HepG2 (cell line): Measurements from ENCODE around the gene ANKRD49. TPM values are rescaled to one million over a fixed set of nuclear protein-coding genes. Genes with fewer than 3 reads are reported as not detected.

Experiments used
- ARNT ChIP-seq: fragments of 450-650 bp; IDR thresholded peaks from 2 replicates; pipeline ENCODE4 v1.6.1; 2017
- NCOA5 ChIP-seq: sonication (generic); formaldehyde crosslinking; IDR thresholded peaks from 2 replicates; pipeline ENCODE4 v1.4.0; 2020; ENCODE audit warnings: missing genetic modification reagents
- TFAP4 ChIP-seq: sonication (generic); IDR thresholded peaks from 2 replicates; pipeline ENCODE4 v1.6.1; 2016; ENCODE audit warnings: low read depth, borderline replicate concordance
- ZFAT ChIP-seq: sonication (generic); formaldehyde crosslinking; conservative IDR thresholded peaks from 2 replicates; pipeline ENCODE4 v1.8.1; 2023; ENCODE audit warnings: missing genetic modification reagents, inconsistent platforms
- ZNF251 ChIP-seq: sonication (generic); formaldehyde crosslinking; IDR thresholded peaks from 2 replicates; pipeline ENCODE4 v1.9.0; 2021; ENCODE audit warnings: mild to moderate bottlenecking, missing genetic modification reagents
- ZNF674 ChIP-seq: sonication (generic); formaldehyde crosslinking; IDR thresholded peaks from 2 replicates; pipeline ENCODE4 v1.5.0; 2020; ENCODE audit warnings: low read depth, mild to moderate bottlenecking, missing genetic modification reagents
- ZNF687 ChIP-seq: sonication (generic); formaldehyde crosslinking; IDR thresholded peaks from 2 replicates; pipeline ENCODE4 v1.5.1; 2020; ENCODE audit warnings: mild to moderate bottlenecking, missing genetic modification reagents, moderate library complexity
- ZNF776 ChIP-seq: sonication (generic); formaldehyde crosslinking; IDR thresholded peaks from 2 replicates; pipeline ENCODE4 v1.4.0; 2020; ENCODE audit warnings: mild to moderate bottlenecking, missing genetic modification reagents
- polyA plus RNA-seq, 8 experiments: library from polyadenylated mRNA; depleted of rRNA in 3 of 8; stranded (reverse) in 7 of 8; unstranded in 1 of 8; fragments of >200 nt; fragmentation: Illumina TruSeq in 4 of 8; extraction: Trizol in 4 of 8; gene quantifications; 2 replicates each; pipeline versions ENCODE4 v1.2.1 to v1.2.3, GENCODE V29; 2011 to 2016; ENCODE audit warnings: low read depth in 4 of 8, missing spikeins in 1 of 8, mixed read lengths in 1 of 8; ENCODE audit not compliant: insufficient read depth in 1 of 8
- total RNA-seq, 5 experiments: library from RNA; depleted of rRNA; stranded (reverse); fragments of >200 nt; fragmentation: Illumina TruSeq; extraction: Trizol; gene quantifications; 2 replicates each; pipeline ENCODE4 v1.2.3, GENCODE V29; 2016; ENCODE audit warnings: low read depth in 1 of 5
- TF ChIP-seq, protein P1 (sequence below): sonication (generic); formaldehyde crosslinking; conservative IDR thresholded peaks from 2 replicates; pipeline ENCODE4 v1.4.0; 2020; ENCODE audit warnings: mild to moderate bottlenecking, missing genetic modification reagents, moderate library complexity
- TF ChIP-seq, protein P2 (sequence below): sonication (generic); formaldehyde crosslinking; IDR thresholded peaks from 2 replicates; pipeline ENCODE4 v1.8.0; 2022; ENCODE audit warnings: missing genetic modification reagents, low read depth, mild to moderate bottlenecking, borderline replicate concordance
- TF ChIP-seq, protein P3 (sequence below): sonication (generic); formaldehyde crosslinking; IDR thresholded peaks from 2 replicates; pipeline ENCODE4 v1.4.0; 2020; ENCODE audit warnings: missing genetic modification reagents, mild to moderate bottlenecking, borderline replicate concordance
- TF ChIP-seq, protein P4 (sequence below): fragments of 450-650 bp; IDR thresholded peaks from 2 replicates; pipeline ENCODE4 v1.6.1; 2016

ANKRD49 gene
- total and polyA plus RNA-seq, 2 of the 13 experiments (the other 11 are each of a cell fraction or from before 2014, with no cell fraction given) = 14.2 to 14.3 TPM

DNA sequence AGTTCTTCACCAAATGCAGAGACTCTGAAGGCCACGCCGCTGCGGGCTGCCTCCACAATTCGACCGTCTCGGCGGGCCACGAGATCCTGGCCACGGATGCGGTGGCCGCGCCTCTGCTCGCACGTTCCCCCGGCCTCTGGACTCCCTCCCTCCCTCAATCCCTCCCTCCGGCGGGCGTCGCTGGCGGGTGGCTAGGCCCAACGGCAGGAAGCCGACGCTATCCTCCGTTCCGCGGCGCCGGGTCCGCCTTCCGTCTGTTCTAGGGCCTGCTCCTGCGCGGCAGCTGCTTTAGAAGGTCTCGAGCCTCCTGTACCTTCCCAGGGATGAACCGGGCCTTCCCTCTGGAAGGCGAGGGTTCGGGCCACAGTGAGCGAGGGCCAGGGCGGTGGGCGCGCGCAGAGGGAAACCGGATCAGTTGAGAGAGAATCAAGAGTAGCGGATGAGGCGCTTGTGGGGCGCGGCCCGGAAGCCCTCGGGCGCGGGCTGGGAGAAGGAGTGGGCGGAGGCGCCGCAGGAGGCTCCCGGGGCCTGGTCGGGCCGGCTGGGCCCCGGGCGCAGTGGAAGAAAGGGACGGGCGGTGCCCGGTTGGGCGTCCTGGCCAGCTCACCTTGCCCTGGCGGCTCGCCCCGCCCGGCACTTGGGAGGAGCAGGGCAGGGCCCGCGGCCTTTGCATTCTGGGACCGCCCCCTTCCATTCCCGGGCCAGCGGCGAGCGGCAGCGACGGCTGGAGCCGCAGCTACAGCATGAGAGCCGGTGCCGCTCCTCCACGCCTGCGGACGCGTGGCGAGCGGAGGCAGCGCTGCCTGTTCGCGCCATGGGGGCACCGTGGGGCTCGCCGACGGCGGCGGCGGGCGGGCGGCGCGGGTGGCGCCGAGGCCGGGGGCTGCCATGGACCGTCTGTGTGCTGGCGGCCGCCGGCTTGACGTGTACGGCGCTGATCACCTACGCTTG is 50.2 kb downstream of the ANKRD49 start, which contains the start of gene FUT4 (continued):
- TF ChIP-seq, protein P1, sequence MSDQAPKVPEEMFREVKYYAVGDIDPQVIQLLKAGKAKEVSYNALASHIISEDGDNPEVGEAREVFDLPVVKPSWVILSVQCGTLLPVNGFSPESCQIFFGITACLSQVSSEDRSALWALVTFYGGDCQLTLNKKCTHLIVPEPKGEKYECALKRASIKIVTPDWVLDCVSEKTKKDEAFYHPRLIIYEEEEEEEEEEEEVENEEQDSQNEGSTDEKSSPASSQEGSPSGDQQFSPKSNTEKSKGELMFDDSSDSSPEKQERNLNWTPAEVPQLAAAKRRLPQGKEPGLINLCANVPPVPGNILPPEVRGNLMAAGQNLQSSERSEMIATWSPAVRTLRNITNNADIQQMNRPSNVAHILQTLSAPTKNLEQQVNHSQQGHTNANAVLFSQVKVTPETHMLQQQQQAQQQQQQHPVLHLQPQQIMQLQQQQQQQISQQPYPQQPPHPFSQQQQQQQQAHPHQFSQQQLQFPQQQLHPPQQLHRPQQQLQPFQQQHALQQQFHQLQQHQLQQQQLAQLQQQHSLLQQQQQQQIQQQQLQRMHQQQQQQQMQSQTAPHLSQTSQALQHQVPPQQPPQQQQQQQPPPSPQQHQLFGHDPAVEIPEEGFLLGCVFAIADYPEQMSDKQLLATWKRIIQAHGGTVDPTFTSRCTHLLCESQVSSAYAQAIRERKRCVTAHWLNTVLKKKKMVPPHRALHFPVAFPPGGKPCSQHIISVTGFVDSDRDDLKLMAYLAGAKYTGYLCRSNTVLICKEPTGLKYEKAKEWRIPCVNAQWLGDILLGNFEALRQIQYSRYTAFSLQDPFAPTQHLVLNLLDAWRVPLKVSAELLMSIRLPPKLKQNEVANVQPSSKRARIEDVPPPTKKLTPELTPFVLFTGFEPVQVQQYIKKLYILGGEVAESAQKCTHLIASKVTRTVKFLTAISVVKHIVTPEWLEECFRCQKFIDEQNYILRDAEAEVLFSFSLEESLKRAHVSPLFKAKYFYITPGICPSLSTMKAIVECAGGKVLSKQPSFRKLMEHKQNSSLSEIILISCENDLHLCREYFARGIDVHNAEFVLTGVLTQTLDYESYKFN (CRISPR knock-in tag) = peak; percentile 46; the same call in 1 of the 2 replicates
- no peak for TF ChIP-seq ZNF674 (CRISPR knock-in tag)
- no peak for TF ChIP-seq TFAP4
- TF ChIP-seq, protein P2, sequence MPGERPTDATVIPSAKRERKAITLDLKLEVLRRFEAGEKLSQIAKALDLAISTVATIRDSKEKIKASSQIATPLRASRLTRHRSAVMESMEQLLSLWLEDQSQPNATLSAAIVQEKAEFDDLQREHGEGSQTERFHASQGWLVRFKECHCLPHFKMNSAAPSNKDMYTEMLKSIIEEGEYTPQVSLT = no peak
- no peak; the same call in 1 of the 2 replicates for TF ChIP-seq ZNF776 (CRISPR knock-in tag)
- no peak for TF ChIP-seq ZFAT (CRISPR knock-in tag)
- TF ChIP-seq, protein P3, sequence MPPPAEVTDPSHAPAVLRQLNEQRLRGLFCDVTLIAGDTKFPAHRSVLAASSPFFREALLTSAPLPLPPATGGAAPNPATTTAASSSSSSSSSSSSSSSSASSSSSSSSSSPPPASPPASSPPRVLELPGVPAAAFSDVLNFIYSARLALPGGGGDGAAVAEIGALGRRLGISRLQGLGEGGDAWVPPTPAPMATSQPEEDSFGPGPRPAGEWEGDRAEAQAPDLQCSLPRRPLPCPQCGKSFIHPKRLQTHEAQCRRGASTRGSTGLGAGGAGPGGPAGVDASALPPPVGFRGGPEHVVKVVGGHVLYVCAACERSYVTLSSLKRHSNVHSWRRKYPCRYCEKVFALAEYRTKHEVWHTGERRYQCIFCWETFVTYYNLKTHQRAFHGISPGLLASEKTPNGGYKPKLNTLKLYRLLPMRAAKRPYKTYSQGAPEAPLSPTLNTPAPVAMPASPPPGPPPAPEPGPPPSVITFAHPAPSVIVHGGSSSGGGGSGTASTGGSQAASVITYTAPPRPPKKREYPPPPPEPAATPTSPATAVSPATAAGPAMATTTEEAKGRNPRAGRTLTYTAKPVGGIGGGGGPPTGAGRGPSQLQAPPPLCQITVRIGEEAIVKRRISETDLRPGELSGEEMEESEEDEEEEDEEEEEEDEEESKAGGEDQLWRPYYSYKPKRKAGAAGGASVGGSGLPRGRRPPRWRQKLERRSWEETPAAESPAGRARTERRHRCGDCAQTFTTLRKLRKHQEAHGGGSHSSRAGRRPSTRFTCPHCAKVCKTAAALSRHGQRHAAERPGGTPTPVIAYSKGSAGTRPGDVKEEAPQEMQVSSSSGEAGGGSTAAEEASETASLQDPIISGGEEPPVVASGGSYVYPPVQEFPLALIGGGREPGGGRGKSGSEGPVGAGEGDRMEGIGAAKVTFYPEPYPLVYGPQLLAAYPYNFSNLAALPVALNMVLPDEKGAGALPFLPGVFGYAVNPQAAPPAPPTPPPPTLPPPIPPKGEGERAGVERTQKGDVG (CRISPR knock-in tag) = no peak; the same call in 1 of the 2 replicates
- no peak for TF ChIP-seq NCOA5 (CRISPR knock-in tag)
- TF ChIP-seq ARNT = no peak
- TF ChIP-seq ZNF251 (CRISPR knock-in tag) = no peak
- TF ChIP-seq, protein P4, sequence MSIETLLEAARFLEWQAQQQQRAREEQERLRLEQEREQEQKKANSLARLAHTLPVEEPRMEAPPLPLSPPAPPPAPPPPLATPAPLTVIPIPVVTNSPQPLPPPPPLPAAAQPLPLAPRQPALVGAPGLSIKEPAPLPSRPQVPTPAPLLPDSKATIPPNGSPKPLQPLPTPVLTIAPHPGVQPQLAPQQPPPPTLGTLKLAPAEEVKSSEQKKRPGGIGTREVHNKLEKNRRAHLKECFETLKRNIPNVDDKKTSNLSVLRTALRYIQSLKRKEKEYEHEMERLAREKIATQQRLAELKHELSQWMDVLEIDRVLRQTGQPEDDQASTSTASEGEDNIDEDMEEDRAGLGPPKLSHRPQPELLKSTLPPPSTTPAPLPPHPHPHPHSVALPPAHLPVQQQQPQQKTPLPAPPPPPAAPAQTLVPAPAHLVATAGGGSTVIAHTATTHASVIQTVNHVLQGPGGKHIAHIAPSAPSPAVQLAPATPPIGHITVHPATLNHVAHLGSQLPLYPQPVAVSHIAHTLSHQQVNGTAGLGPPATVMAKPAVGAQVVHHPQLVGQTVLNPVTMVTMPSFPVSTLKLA = no peak
- peak; percentile 94 for TF ChIP-seq ZNF687 (CRISPR knock-in tag)
